HUES6 (cell line): ENCODE data around the gene INPP4B.

Experiments used
- H3K27ac ChIP-seq: 2 replicates; pipeline ENCODE4 v1.7.0; 2013; ENCODE audit warnings: low read depth, mild to moderate bottlenecking, low read length, inconsistent platforms
- H3K27me3 ChIP-seq: 2 replicates; pipeline ENCODE4 v1.6.1; 2013; ENCODE audit warnings: low read length; ENCODE audit not compliant: control insufficient read depth, insufficient read depth
- H3K36me3 ChIP-seq: 2 replicates; pipeline ENCODE4 v1.6.1; 2013; ENCODE audit warnings: low read length; ENCODE audit not compliant: control insufficient read depth, insufficient read depth
- H3K4me1 ChIP-seq: 2 replicates; pipeline ENCODE4 v1.6.1; 2013; ENCODE audit warnings: low read length; ENCODE audit not compliant: control insufficient read depth, insufficient read depth
- H3K4me3 ChIP-seq: 2 replicates; pipeline ENCODE4 v1.5.1; 2013; ENCODE audit warnings: low read depth, low read length
- H3K9ac ChIP-seq: one replicate; pipeline ENCODE4 v1.6.1; 2013; ENCODE audit warnings: mild to moderate bottlenecking, low read length
- H3K9me3 ChIP-seq: 2 replicates; pipeline ENCODE4 v1.6.1; 2013; ENCODE audit warnings: low read depth, low read length; ENCODE audit not compliant: control insufficient read depth, insufficient read depth

The INPP4B gene

DNA sequence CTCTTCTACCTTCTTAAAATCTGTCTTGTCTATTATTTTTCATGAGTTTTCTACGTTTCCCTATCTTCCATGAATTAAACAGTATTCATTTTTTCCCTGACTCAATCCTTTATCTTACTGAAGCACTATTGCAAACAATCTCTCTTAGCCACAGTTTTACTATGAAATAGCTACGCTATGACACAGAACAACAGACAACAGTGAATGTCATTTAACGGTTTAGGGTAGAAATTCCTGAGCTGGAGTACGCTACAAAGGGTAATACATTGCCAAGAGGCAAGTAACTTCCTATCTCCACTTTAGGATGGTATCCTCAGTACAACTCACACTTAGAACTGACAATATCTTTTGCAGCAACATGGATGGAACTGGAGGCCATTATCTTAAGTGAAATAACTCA lies 552.6 kb downstream of the INPP4B start:
- Histone ChIP-seq H3K27ac (no peak overlapping the region), H3K9ac (no peak overlapping the region), H3K4me1 (peaks cover 5% of the 10 kb centered on the region; the same call in 1 of the 2 replicates), H3K27me3 (no peaks in the 10 kb centered on the region), H3K9me3 (0 out of 2 replicates have a peak, but pooled peaks cover 5% of the 10 kb centered on the region), H3K4me3 (no peak overlapping the region), H3K36me3 (no peaks in the 10 kb centered on the region)

DNA sequence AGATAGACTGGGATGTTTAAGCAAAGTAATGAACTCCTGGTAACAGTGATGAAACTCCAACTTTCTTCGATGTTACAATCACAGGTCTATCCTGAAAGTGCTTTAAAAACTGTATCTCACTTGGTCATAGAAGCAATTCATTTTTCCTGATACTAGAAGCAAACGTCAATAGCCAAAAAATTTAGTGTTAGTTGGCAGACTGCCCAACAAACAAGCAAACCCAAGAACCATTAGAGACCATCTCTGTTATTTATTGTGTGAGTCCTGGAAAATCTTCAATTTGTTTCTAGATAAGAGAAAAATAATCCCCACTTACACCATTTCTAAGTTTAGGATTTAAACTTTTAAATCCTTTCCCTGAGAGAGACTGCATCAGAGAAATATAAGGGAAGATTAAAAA lies 553.9 kb downstream of the INPP4B start:
- H3K4me3 ChIP-seq: no peak overlapping the region

GRCh38 chr4:142291299-142292050 lies 554.6 kb downstream of the INPP4B start:
- Histone ChIP-seq H3K36me3 (no peaks in the 10 kb centered on the region), H3K27me3 (no peaks in the 10 kb centered on the region), H3K9me3 (0 out of 2 replicates have a peak, but pooled peaks cover 5% of the 10 kb centered on the region), H3K27ac (no peak overlapping the region), H3K4me3 (no peak overlapping the region), H3K4me1 (no peaks in the 10 kb centered on the region), H3K9ac (peak overlapping the region; percentile 19)

More for the DNA sequence above, 553.9 kb downstream of the INPP4B start:
- H3K36me3 ChIP-seq: no peaks in the 10 kb centered on the region
- H3K27ac ChIP-seq: no peak overlapping the region
- H3K4me1 ChIP-seq: no peaks in the 10 kb centered on the region; the same call in 1 of the 2 replicates
- H3K9me3 ChIP-seq: 0 out of 2 replicates have a peak, but pooled peaks cover 5% of the 10 kb centered on the region
- H3K27me3 ChIP-seq: no peaks in the 10 kb centered on the region
- H3K9ac ChIP-seq: no peak overlapping the region

GRCh38 chr4:142287371-142287770 lies 558.7 kb downstream of the INPP4B start:
- H3K4me1 ChIP-seq: no peaks in the 10 kb centered on the region
- no peak overlapping the region for H3K4me3 ChIP-seq
- H3K9ac ChIP-seq: no peak overlapping the region
- no peaks in the 10 kb centered on the region for H3K36me3 ChIP-seq
- no peak overlapping the region for H3K27ac ChIP-seq
- H3K9me3 ChIP-seq: 0 out of 2 replicates have a peak, but pooled peaks cover 5% of the 10 kb centered on the region
- no peaks in the 10 kb centered on the region for H3K27me3 ChIP-seq

- H3K27me3 ChIP-seq: no peaks in the 10 kb centered on the region
- H3K4me1 ChIP-seq: no peaks in the 10 kb centered on the region
- 0 out of 2 replicates have a peak, but pooled peaks cover 5% of the 10 kb centered on the region for H3K9me3 ChIP-seq
- H3K27ac ChIP-seq: no peak overlapping the region
- no peak overlapping the region for H3K4me3 ChIP-seq
- no peak overlapping the region for H3K9ac ChIP-seq
- no peaks in the 10 kb centered on the region for H3K36me3 ChIP-seq
These were observed 560.9 kb downstream of the INPP4B start for GRCh38 chr4:142285222-142285583.

DNA sequence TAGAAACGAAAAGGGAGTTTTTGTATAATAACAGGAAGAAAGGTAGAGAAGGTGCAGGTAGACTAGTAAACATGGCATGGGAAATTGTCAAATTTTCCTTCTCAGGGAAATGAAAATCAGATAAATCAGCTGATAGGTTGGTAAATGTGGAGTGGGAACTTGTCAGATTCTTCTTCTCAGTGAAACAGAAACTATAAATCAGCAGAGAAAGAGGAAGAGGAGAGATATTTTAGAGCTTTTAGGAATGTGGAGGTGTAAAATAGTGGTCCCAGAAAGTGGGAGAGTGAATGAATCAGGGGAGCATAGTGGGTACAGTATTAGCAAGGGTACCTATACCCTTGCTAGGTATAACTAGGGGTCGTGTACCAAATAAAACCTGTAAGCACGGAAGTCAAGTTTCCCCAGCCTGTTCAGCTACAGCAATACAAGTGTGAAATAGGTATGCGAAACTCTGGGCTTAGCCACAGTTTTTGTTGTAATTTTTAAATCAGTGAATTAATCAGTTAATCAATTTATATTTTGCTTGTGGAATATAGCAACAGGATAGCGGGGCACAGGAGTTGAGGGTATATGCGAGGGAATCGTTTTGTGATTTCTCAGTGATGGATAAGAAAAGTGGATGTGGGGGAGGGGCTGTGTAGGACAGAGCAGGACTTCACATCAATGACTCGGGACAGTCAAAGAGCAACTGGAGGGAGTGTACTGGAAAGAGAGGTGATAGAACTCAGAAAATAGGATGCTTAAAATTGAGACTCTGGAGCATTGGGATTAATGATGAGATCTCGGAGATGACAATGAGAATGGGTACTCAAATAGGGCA lies 561.5 kb downstream of the INPP4B start:
- H3K4me1 ChIP-seq: no peaks in the 10 kb centered on the region
- H3K9me3 ChIP-seq: 0 out of 2 replicates have a peak, but pooled peaks cover 3% of the 10 kb centered on the region
- no peak overlapping the region for H3K4me3 ChIP-seq
- no peaks in the 10 kb centered on the region for H3K27me3 ChIP-seq
- H3K36me3 ChIP-seq: no peaks in the 10 kb centered on the region
- H3K27ac ChIP-seq: no peak overlapping the region
- H3K9ac ChIP-seq: no peak overlapping the region

DNA sequence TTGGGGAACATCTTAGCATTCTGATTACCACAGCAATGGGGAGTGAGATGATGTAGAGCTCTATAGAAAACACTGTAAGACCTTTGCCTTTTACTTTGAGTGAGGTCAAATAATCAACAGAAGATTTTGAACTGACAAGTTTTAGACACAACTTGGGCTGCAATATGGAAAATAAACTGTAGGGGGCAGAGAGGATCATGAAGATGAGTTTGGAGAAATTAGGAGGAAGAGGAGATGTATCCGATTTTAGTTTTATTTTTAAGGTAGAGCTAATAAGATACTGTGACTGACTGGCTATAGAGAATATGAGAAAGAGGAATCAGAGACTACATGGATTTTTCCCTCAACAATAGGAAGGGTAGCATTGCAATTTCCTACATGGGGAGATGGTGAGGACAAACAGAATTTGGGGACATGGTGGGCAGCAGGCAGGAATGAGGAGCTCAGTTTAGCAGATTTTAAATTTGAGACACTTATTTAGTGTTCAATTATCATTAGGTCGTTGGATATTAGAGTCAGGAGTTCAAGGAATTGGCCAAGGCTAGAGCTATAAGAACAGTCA lies 563.1 kb downstream of the INPP4B start:
- Histone ChIP-seq H3K27ac (no peak overlapping the region), H3K9ac (no peak overlapping the region), H3K9me3 (no peaks in the 10 kb centered on the region), H3K36me3 (no peaks in the 10 kb centered on the region), H3K4me3 (no peak overlapping the region), H3K4me1 (no peaks in the 10 kb centered on the region), H3K27me3 (no peaks in the 10 kb centered on the region)

- H3K36me3 ChIP-seq: no peaks in the 10 kb centered on the region
- H3K4me3 ChIP-seq: no peak overlapping the region
- H3K27ac ChIP-seq: no peak overlapping the region
- no peaks in the 10 kb centered on the region for H3K4me1 ChIP-seq
- H3K9me3 ChIP-seq: no peaks in the 10 kb centered on the region
- H3K9ac ChIP-seq: no peak overlapping the region
- H3K27me3 ChIP-seq: no peaks in the 10 kb centered on the region
These were observed 564.1 kb downstream of the INPP4B start for GRCh38 chr4:142281999-142282398.

- H3K27ac ChIP-seq: no peak overlapping the region
- no peak overlapping the region for H3K4me3 ChIP-seq
- H3K4me1 ChIP-seq: no peaks in the 10 kb centered on the region
- H3K9ac ChIP-seq: no peak overlapping the region
- H3K9me3 ChIP-seq: no peaks in the 10 kb centered on the region
- no peaks in the 10 kb centered on the region for H3K27me3 ChIP-seq
- H3K36me3 ChIP-seq: no peaks in the 10 kb centered on the region
These were observed 567.4 kb downstream of the INPP4B start for GRCh38 chr4:142278663-142279062.

- Histone ChIP-seq H3K27ac (no peak overlapping the region), H3K9me3 (no peaks in the 10 kb centered on the region), H3K27me3 (no peaks in the 10 kb centered on the region), H3K36me3 (no peaks in the 10 kb centered on the region), H3K4me1 (no peaks in the 10 kb centered on the region), H3K4me3 (no peak overlapping the region), H3K9ac (no peak overlapping the region)
These were observed 567.9 kb downstream of the INPP4B start for GRCh38 chr4:142278171-142278570.

DNA sequence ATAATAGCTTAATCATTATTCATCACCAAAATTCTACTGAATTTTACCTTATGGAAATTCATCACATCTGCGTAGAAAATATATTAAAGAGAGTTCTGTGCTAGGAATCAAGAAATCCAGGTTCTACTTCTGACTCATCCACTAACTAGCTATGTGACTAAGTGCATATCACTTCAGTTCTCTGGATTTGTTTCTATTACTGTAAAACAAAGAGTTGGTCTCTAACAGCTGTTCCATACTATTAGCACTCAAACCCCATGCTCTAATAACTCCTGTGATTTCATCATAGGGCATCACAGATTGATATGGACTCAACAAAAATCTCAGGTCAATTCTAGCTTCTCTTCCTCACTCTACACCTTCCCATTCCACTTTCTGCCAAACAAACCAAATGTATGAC lies 572.0 kb downstream of the INPP4B start:
- no peaks in the 10 kb centered on the region for H3K36me3 ChIP-seq
- H3K27ac ChIP-seq: no peak overlapping the region
- H3K27me3 ChIP-seq: no peaks in the 10 kb centered on the region

More for the DNA sequence above, 572.0 kb downstream of the INPP4B start:
- H3K9ac ChIP-seq: no peak overlapping the region
- no peaks in the 10 kb centered on the region for H3K9me3 ChIP-seq
- no peak overlapping the region for H3K4me3 ChIP-seq
- peaks cover 2% of the 10 kb centered on the region for H3K4me1 ChIP-seq
